K562 (cell line): ENCODE data around the gene AGAP3. TPM values are rescaled to one million over a fixed set of nuclear protein-coding genes. Genes with fewer than 3 reads are reported as not detected.

Source experiments
- ATAC-seq: fragments of 200-7000 bp; cut with Tn5 transposase; 3 replicates; pipeline ENCODE4 v1.9.1; 2020; ENCODE audit warnings: moderate library complexity
- BruUV-seq: library from RNA; stranded (reverse); fragments of 400-500 nt; replicated peaks from 2 replicates; lab custom pipeline; 2021; lab: Mats Ljungman, UMichigan
- CTCF ChIA-PET: fragments of 300-600 bp; formaldehyde crosslinking; extraction: SDS; loops from one replicate; lab custom pipeline; 2021; ENCODE audit warnings: low intra/inter-chr PET ratio; lab: Yijun Ruan, JAX
- POLR2A ChIA-PET: fragments of 300-600, 350-650 bp; sonication (Branson Sonifier 250); formaldehyde crosslinking; extraction: SDS; loops from one replicate; lab custom pipeline; 2021; ENCODE audit warnings: antibody characterized with exemption, inconsistent platforms; lab: Yijun Ruan, JAX
- DNase-seq, 4 experiments: peaks; one replicate each; pipeline versions ENCODE4 v3.0.0 to v3.0.0-alpha.2; 2011 to 2018; ENCODE audit warnings: low spot score in 3 of 4, mixed read lengths in 3 of 4; ENCODE audit errors: extremely low read depth in 1 of 4
- FAIRE-seq: peaks from 2 replicates; lab custom pipeline; 2011; peaks lifted over from hg19 to GRCh38; lab: Jason Lieb, UNC
- H2AFZ ChIP-seq: 2 replicates; pipeline ENCODE4 v1.6.0; 2011; ENCODE audit warnings: low read depth, low read length, control low read depth, inconsistent platforms
- H3K27ac ChIP-seq: fragments of 200-600 bp; 3 replicates; pipeline ENCODE4 v1.8.0; 2011; ENCODE audit warnings: low read depth, mild to moderate bottlenecking, control low read depth, inconsistent platforms, low read length, moderate library complexity, mixed read lengths; ENCODE audit errors: extremely low read depth
- H3K27me3 ChIP-seq, 2 experiments: fragments of 300-600 bp in 1 of 2; 2 replicates in 1 of 2; 3 replicates in 1 of 2; pipeline versions ENCODE4 v1.6.0 to v1.8.0; 2011; ENCODE audit warnings: inconsistent platforms in 2 of 2, low read length in 2 of 2, mild to moderate bottlenecking in 1 of 2, mixed read lengths in 1 of 2, moderate library complexity in 1 of 2; ENCODE audit not compliant: control insufficient read depth in 2 of 2, insufficient read depth in 2 of 2
- H3K36me3 ChIP-seq: fragments of 300-600 bp; 3 replicates; pipeline ENCODE4 v1.8.0; 2011; ENCODE audit warnings: mild to moderate bottlenecking, low read length, inconsistent platforms; ENCODE audit not compliant: control insufficient read depth, insufficient read depth
- H3K4me1 ChIP-seq, 2 experiments: fragments of 200-600 bp in 1 of 2; replicated peaks in 1 of 2; 2 replicates in 1 of 2; 3 replicates in 1 of 2; pipeline versions ENCODE4 v1.5.1 to v1.8.0; 2011; ENCODE audit warnings: inconsistent platforms in 2 of 2, low read length in 2 of 2, mild to moderate bottlenecking in 1 of 2, mixed read lengths in 1 of 2, moderate library complexity in 1 of 2; ENCODE audit not compliant: control insufficient read depth in 2 of 2, insufficient read depth in 2 of 2
- H3K4me2 ChIP-seq: 2 replicates; pipeline ENCODE4 v1.6.1; 2011; ENCODE audit warnings: low read length, control low read depth, inconsistent platforms, mixed read lengths; ENCODE audit not compliant: insufficient read depth
- H3K4me3 ChIP-seq: fragments of 200-600 bp; sonication (generic), shearing (Covaris generic); 2 replicates; pipeline ENCODE4 v1.5.1; 2016; ENCODE audit warnings: control low read depth, inconsistent platforms
- H3K79me2 ChIP-seq: fragments of 200-600 bp; 3 replicates; pipeline ENCODE4 v1.8.0; 2011; ENCODE audit warnings: low read length, inconsistent platforms; ENCODE audit not compliant: control insufficient read depth, insufficient read depth
- H3K9ac ChIP-seq, 2 experiments: 2 replicates each; pipeline versions ENCODE4 v1.6.0 to v1.6.1; 2011; ENCODE audit warnings: low read depth in 2 of 2, low read length in 2 of 2, control low read depth in 1 of 2, inconsistent platforms in 1 of 2, mild to moderate bottlenecking in 1 of 2, mixed read lengths in 1 of 2; ENCODE audit not compliant: insufficient read depth in 1 of 2
- H3K9me1 ChIP-seq: one replicate; pipeline ENCODE4 v1.6.0; 2011; ENCODE audit warnings: inconsistent platforms, mild to moderate bottlenecking, low read length, moderate library complexity; ENCODE audit not compliant: control insufficient read depth, insufficient read depth
- H3K9me3 ChIP-seq: replicated peaks from 2 replicates; pipeline ENCODE4 v1.5.1; 2011; ENCODE audit warnings: low read depth, low read length, inconsistent platforms; ENCODE audit not compliant: control insufficient read depth, insufficient read depth
- H4K20me1 ChIP-seq: replicated peaks from 2 replicates; pipeline ENCODE4 v1.6.1; 2011; ENCODE audit warnings: low read length, inconsistent platforms, mixed read lengths; ENCODE audit not compliant: control insufficient read depth, insufficient read depth
- CHCHD3 ChIP-seq: fragments of 250-450 bp; sonication (Bioruptor Pico); IDR thresholded peaks from 2 replicates; pipeline ENCODE4 v2.1.2; 2022; ENCODE audit warnings: mild to moderate bottlenecking
- DACH1 ChIP-seq: fragments of 450-650 bp; IDR thresholded peaks from 2 replicates; pipeline ENCODE4 v1.6.1; 2018; ENCODE audit not compliant: partially characterized antibody
- ELF1 ChIP-seq: fragments of 200-800 bp; sonication (Bioruptor generic); IDR thresholded peaks from 2 replicates; pipeline ENCODE4 v1.6.1; 2016; ENCODE audit warnings: missing genetic modification characterization, missing compliant biosample characterization
- ILF3 ChIP-seq: fragments of 450-650 bp; IDR thresholded peaks from 2 replicates; pipeline ENCODE4 v1.6.1; 2018; ENCODE audit warnings: antibody characterized with exemption, mild to moderate bottlenecking, moderate library complexity, borderline replicate concordance
- JUNB ChIP-seq: fragments of 450-650 bp; formaldehyde crosslinking; conservative IDR thresholded peaks from 2 replicates; pipeline ENCODE4 v1.4.0; 2020; ENCODE audit warnings: mild to moderate bottlenecking
- PHB2 ChIP-seq: fragments of 450-650 bp; IDR thresholded peaks from 2 replicates; pipeline ENCODE4 v1.6.1; 2017; ENCODE audit warnings: low read depth
- PML ChIP-seq: IDR thresholded peaks from 2 replicates; pipeline ENCODE4 v1.6.1; 2012; ENCODE audit warnings: low read length, inconsistent platforms
- POLR3G ChIP-seq: IDR thresholded peaks from 2 replicates; pipeline ENCODE4 v1.6.1; 2011; ENCODE audit not compliant: insufficient read length, insufficient replicate concordance; ENCODE audit errors: extremely low read depth
- RB1 ChIP-seq: fragments of 450-650 bp; IDR thresholded peaks from 2 replicates; pipeline ENCODE4 v1.6.1; 2017; ENCODE audit warnings: low read depth, mild to moderate bottlenecking
- SAFB2 ChIP-seq: fragments of 200-400 bp; formaldehyde crosslinking; IDR thresholded peaks from 2 replicates; pipeline ENCODE4 v1.6.1; 2018; ENCODE audit warnings: borderline replicate concordance, low read length, low read depth, moderate library complexity; ENCODE audit not compliant: severe bottlenecking
- SMARCA5 ChIP-seq: fragments of 450-650 bp; IDR thresholded peaks from 2 replicates; pipeline ENCODE4 v1.6.1; 2016
- TRIM28 ChIP-seq: fragments of 450-650 bp; IDR thresholded peaks from 2 replicates; pipeline ENCODE4 v1.6.1; 2017
- USF1 ChIP-seq: sonication (generic); formaldehyde crosslinking; IDR thresholded peaks from 2 replicates; pipeline ENCODE4 v1.9.0; 2022; ENCODE audit warnings: mild to moderate bottlenecking, missing genetic modification reagents
- ZFP30 ChIP-seq: fragments of 250-450 bp; sonication (Bioruptor Pico); IDR thresholded peaks from 2 replicates; pipeline ENCODE4 v1.8.0; 2022; ENCODE audit warnings: moderate library complexity, mild to moderate bottlenecking, inconsistent platforms, borderline replicate concordance
- ZNF217 ChIP-seq: sonication (generic); formaldehyde crosslinking; IDR thresholded peaks from 2 replicates; pipeline ENCODE4 v1.8.0; 2022; ENCODE audit warnings: mild to moderate bottlenecking, missing genetic modification reagents
- ZNF232 ChIP-seq: sonication (generic); formaldehyde crosslinking; IDR thresholded peaks from 2 replicates; pipeline ENCODE4 v1.8.0; 2022; ENCODE audit warnings: mild to moderate bottlenecking, missing genetic modification reagents
- ZNF311 ChIP-seq: fragments of 250-450 bp; sonication (Bioruptor Pico); IDR thresholded peaks from 2 replicates; pipeline ENCODE4 v1.4.0; 2020; ENCODE audit warnings: mild to moderate bottlenecking, moderate library complexity
- ZNF589 ChIP-seq: fragments of 200-800 bp; sonication (Bioruptor generic); IDR thresholded peaks from 2 replicates; pipeline ENCODE4 v1.6.1; 2016; ENCODE audit warnings: low read depth, missing genetic modification characterization, missing compliant biosample characterization
- WGBS: fragments of 100-300 bp; shearing (Covaris generic); methylation state at CpG from one replicate; pipeline ENCODE4 v1.1.6; 2016; ENCODE audit warnings: low coverage, mixed read lengths; ENCODE audit not compliant: insufficient coverage; ENCODE audit errors: missing lambda C conversion rate; 5-methylcytosine and 5-hydroxymethylcytosine counted together
- in situ Hi-C: fragments of 300-500 bp; cut with MboI; formaldehyde crosslinking; loops from 4 replicates; pipeline ENCODE4 v1.15.0; 2018; ENCODE audit warnings: inconsistent platforms, mixed read lengths
- intact Hi-C: fragments of 100-400 bp; cut with micrococcal nuclease; formaldehyde crosslinking; loops from 2 replicates; pipeline ENCODE4 v1.14.2; 2022
- polyA plus RNA-seq, 8 experiments: library from polyadenylated mRNA; depleted of rRNA in 4 of 8; stranded (reverse) in 5 of 8; unstranded in 3 of 8; fragments of >200 nt; fragmentation: Nextera tagmentation in 2 of 8; fragmentation: Illumina TruSeq in 1 of 8; extraction: Ambion mirVana in 2 of 8; extraction: Trizol in 1 of 8; gene quantifications; 2 replicates each; pipeline versions ENCODE4 v1.2.1 to v1.2.3, GENCODE V29; 2011 to 2014; ENCODE audit warnings: inconsistent platforms in 1 of 8, missing spikeins in 1 of 8
- total RNA-seq, 7 experiments: library from RNA; depleted of rRNA in 6 of 7; stranded (reverse); fragments of >200 nt in 6 of 7; fragmentation: Illumina TruSeq in 2 of 7; extraction: Trizol in 2 of 7; gene quantifications; 2 replicates each; pipeline versions ENCODE4 v1.2.1 to v1.2.3, GENCODE V29; 2011 to 2021; ENCODE audit warnings: low replicate concordance in 1 of 7
- TF ChIP-seq, protein P1 (sequence below), 2 experiments: fragments of 450-650 bp in 1 of 2; IDR thresholded peaks; 2 replicates each; pipeline ENCODE4 v1.6.1; 2011 to 2017; ENCODE audit warnings: low read depth in 2 of 2, antibody characterized with exemption in 1 of 2, borderline replicate concordance in 1 of 2, low read length in 1 of 2, mild to moderate bottlenecking in 1 of 2, mixed read lengths in 1 of 2; ENCODE audit not compliant: control insufficient read depth in 1 of 2

Gene AGAP3
- total and polyA plus RNA-seq, 9 of the 15 experiments (the other 6 are each of a cell fraction or from before 2014, with no cell fraction given) = 3.4 to 208 (median 62.2) TPM

DNA sequence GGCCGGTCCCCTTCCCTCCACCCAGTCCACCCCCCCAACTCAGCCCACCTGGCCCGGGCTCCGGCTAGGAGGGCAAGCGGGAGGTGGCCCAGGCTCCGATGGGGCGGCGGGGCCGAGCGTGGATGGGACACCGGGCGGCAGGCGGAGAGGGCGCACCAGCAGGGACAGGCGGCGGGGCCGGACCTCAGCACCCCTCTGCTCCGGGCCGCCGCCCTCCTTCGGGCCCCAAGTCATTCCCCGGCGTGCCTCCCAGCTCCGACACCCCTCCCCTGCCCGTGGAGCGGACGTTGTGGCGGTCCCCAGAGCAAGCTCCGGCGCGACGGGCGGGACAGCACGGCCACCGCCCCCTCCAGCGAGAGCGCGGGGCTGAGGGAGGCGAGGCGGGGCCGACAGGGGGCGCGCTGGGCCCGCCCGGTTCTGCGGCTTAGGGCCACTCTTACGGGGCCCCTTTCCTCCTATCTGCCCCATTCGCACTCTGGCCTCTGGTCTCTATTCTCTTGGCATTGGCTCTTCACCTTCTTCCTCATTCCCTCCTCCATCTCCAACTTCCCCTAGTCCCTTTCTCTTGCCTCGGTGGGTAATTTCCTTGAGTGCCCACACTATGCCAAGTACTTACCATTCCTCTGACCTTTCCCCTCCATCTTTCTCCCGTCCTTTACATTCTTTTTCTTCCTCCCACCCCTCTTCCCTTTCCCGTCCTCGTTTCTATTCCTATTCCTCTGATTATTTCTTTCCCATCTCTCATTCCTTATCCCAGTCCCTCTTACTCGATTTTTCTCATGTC is 81.9 kb downstream of the AGAP3 start:
- WGBS = 1% methylated on average over 51 of the region's 52 CpGs
- Histone ChIP-seq H3K4me3 (peak overlapping the region; percentile 33), H3K9me1 (no peaks in the 10 kb centered on the region), H3K27me3 (peaks cover 44 to 47% of the 10 kb centered on the region in 2 experiments), H2AFZ (peak overlapping the region; percentile 74), H4K20me1 (no peaks in the 10 kb centered on the region), H3K4me2 (peak overlapping the region; percentile 64), H3K27ac (no peak overlapping the region), H3K9ac (peak overlapping the region in 1 of 2 experiments; percentile 74; a peak in 2 of 4 replicates), H3K79me2 (no peaks in the 10 kb centered on the region), H3K4me1 (peaks cover 0 to 25% of the 10 kb centered on the region in 2 experiments; a peak in 4 of 5 replicates), H3K9me3 (no peaks in the 10 kb centered on the region; the same call in 1 of the 2 replicates), H3K36me3 (no peaks in the 10 kb centered on the region)
- ATAC-seq (peak; percentile 96), DNase-seq (peak; percentile 81 to 95 (median 93)), FAIRE-seq (no peak)
- POLR2A ChIA-PET = interaction anchor here (0.6 to 1.3 kb wide), 3 partner anchors 13 to 280 kb away, joined by 3 to 6 read pairs (median 3); no protein-coding TSS in a partner anchor
- in situ Hi-C loops = no loop called here
- CTCF ChIA-PET = interaction anchor here (0.6 to 3.9 kb wide), 7 partner anchors 44 to 764 kb away, joined by 3 to 23 read pairs (median 3); no protein-coding TSS in a partner anchor
- no TSS peak for BruUV-seq
- intact Hi-C loops = loop anchor here (5.0 to 10.0 kb wide), 2 partner anchors 181 to 283 kb away; no protein-coding TSS in a partner anchor
- no peak for TF ChIP-seq ILF3
- no peak for TF ChIP-seq SAFB2
- TF ChIP-seq DACH1 = no peak
- no peak for TF ChIP-seq ELF1
- peak; percentile 81 for TF ChIP-seq PHB2
- TF ChIP-seq ZNF217 (CRISPR knock-in tag) = no peak
- TF ChIP-seq PML = no peak
- TF ChIP-seq JUNB (CRISPR knock-in tag) = no peak
- no peak for TF ChIP-seq CHCHD3 (CRISPR knock-in tag)
- TF ChIP-seq TRIM28 = no peak
- no peak for TF ChIP-seq ZNF311
- peak; percentile 82 for TF ChIP-seq SMARCA5
- no peak for TF ChIP-seq USF1 (CRISPR knock-in tag)
- TF ChIP-seq ZNF232 (CRISPR knock-in tag) = no peak
- no peak for TF ChIP-seq ZFP30 (CRISPR knock-in tag)
- TF ChIP-seq, protein P1, sequence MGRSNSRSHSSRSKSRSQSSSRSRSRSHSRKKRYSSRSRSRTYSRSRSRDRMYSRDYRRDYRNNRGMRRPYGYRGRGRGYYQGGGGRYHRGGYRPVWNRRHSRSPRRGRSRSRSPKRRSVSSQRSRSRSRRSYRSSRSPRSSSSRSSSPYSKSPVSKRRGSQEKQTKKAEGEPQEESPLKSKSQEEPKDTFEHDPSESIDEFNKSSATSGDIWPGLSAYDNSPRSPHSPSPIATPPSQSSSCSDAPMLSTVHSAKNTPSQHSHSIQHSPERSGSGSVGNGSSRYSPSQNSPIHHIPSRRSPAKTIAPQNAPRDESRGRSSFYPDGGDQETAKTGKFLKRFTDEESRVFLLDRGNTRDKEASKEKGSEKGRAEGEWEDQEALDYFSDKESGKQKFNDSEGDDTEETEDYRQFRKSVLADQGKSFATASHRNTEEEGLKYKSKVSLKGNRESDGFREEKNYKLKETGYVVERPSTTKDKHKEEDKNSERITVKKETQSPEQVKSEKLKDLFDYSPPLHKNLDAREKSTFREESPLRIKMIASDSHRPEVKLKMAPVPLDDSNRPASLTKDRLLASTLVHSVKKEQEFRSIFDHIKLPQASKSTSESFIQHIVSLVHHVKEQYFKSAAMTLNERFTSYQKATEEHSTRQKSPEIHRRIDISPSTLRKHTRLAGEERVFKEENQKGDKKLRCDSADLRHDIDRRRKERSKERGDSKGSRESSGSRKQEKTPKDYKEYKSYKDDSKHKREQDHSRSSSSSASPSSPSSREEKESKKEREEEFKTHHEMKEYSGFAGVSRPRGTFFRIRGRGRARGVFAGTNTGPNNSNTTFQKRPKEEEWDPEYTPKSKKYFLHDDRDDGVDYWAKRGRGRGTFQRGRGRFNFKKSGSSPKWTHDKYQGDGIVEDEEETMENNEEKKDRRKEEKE (IDR thresholded peaks at IDR 0.05; ENCODE audit: borderline replicate concordance in 1 of 2, control insufficient read depth in 1 of 2, low read depth in 2 of 2, low read length in 1 of 2) = peak in 1 of 2 experiments; percentile 77; a peak in 1 of 4 replicates
- TF ChIP-seq POLR3G = no peak
- peak; percentile 93 for TF ChIP-seq RB1
- no peak for TF ChIP-seq ZNF589 (CRISPR knock-in tag)
